Fibroblast of skin of abdomen (primary cell): ENCODE measurements around the gene STEAP3.
"Not testable (repeated sequence)": the region's sequence is repeated elsewhere in the genome, so short reads cannot be mapped to it uniquely, and the experiment has no call there.

Experiments
- DNase-seq: peaks from one replicate; pipeline ENCODE4 v3.0.0-alpha.2; 2013

Gene STEAP3

GRCh38 chr2:119264781-119265692 is 41.4 kb downstream of the STEAP3 start:
- DNase-seq, result peak; percentile 47

GRCh38 chr2:119265693-119266066 is 42.0 kb downstream of the STEAP3 start:
- DNase-seq, result no peak

GRCh38 chr2:119266091-119266589 is 42.5 kb downstream of the STEAP3 start:
- DNase-seq, result no peak

- no peak for DNase-seq
These were observed 44.0 kb downstream of the STEAP3 start for GRCh38 chr2:119267604-119268003.

- DNase-seq, result no peak
These were observed 53.2 kb downstream of the STEAP3 start for GRCh38 chr2:119276864-119277263.

GRCh38 chr2:119278385-119278784 is 54.8 kb downstream of the STEAP3 start:
- DNase-seq, result not testable (repeated sequence)

GRCh38 chr2:119278946-119279345 is 55.3 kb downstream of the STEAP3 start:
- DNase-seq, result no peak

GRCh38 chr2:119279666-119280065 is 56.0 kb downstream of the STEAP3 start:
- no peak for DNase-seq

- no peak for DNase-seq
These were observed 57.0 kb downstream of the STEAP3 start for GRCh38 chr2:119280680-119281079.

GRCh38 chr2:119282146-119282995 is 58.7 kb downstream of the STEAP3 start:
- DNase-seq, result no peak

- no peak for DNase-seq
These were observed 59.4 kb downstream of the STEAP3 start for GRCh38 chr2:119282996-119283511.

- DNase-seq, result peak; percentile 87
These were observed 60.3 kb downstream of the STEAP3 start for GRCh38 chr2:119283873-119284331.

- DNase-seq, result no peak
These were observed 63.0 kb downstream of the STEAP3 start for GRCh38 chr2:119286661-119287060.

- no peak for DNase-seq
These were observed 64.9 kb downstream of the STEAP3 start for GRCh38 chr2:119288576-119288975.

- peak; percentile 16 for DNase-seq
These were observed 65.5 kb downstream of the STEAP3 start for GRCh38 chr2:119289093-119289492.

- DNase-seq, result no peak
These were observed 66.0 kb downstream of the STEAP3 start for GRCh38 chr2:119289642-119290041.

GRCh38 chr2:119290859-119291587 is 67.4 kb downstream of the STEAP3 start:
- DNase-seq, result peak; percentile 56

- DNase-seq, result no peak
These were observed 68.0 kb downstream of the STEAP3 start for GRCh38 chr2:119291588-119292167.

- DNase-seq, result no peak
These were observed 68.6 kb downstream of the STEAP3 start for GRCh38 chr2:119292226-119292625.

GRCh38 chr2:119293254-119293653 is 69.6 kb downstream of the STEAP3 start:
- DNase-seq, result no peak

- no peak for DNase-seq
These were observed 70.3 kb downstream of the STEAP3 start for GRCh38 chr2:119293900-119294299.

- no peak for DNase-seq
These were observed 71.0 kb downstream of the STEAP3 start for GRCh38 chr2:119294671-119295070.
